VCaP (cell line): ENCODE results near the gene GRAMD1A.

Experiments
- H3K27ac ChIP-seq: fragments of 450-650 bp; 2 replicates; pipeline ENCODE4 v1.5.1; 2017
- CTCF ChIP-seq: fragments of 450-650 bp; conservative IDR thresholded peaks from 2 replicates; pipeline ENCODE4 v1.5.1; 2017; ENCODE audit warnings: mild to moderate bottlenecking, moderate library complexity

Gene GRAMD1A

GRCh38 chr19:35015270-35015953, 15.3 kb downstream of the GRAMD1A start:
- no peak overlapping the region for H3K27ac ChIP-seq
- TF ChIP-seq CTCF = no peak

- no peak for TF ChIP-seq CTCF
- H3K27ac ChIP-seq = no peak overlapping the region
Measured at GRCh38 chr19:35015954-35016351, 15.8 kb downstream of the GRAMD1A start.

GRCh38 chr19:35017507-35017906, 17.4 kb downstream of the GRAMD1A start:
- TF ChIP-seq CTCF = no peak
- H3K27ac ChIP-seq = no peak overlapping the region

- no peak overlapping the region for H3K27ac ChIP-seq
- TF ChIP-seq CTCF = no peak
Measured at GRCh38 chr19:35018379-35018778, 18.3 kb downstream of the GRAMD1A start.

GRCh38 chr19:35019144-35019543, 19.0 kb downstream of the GRAMD1A start:
- no peak for TF ChIP-seq CTCF
- no peak overlapping the region for H3K27ac ChIP-seq

GRCh38 chr19:35021016-35021415, 20.9 kb downstream of the GRAMD1A start:
- no peak overlapping the region for H3K27ac ChIP-seq
- no peak for TF ChIP-seq CTCF

- no peak overlapping the region for H3K27ac ChIP-seq
- no peak for TF ChIP-seq CTCF
Measured at GRCh38 chr19:35021596-35021995, 21.5 kb downstream of the GRAMD1A start.
